ENCODE measurements around the gene TANGO6.

The TANGO6 gene

GRCh38 chr16:69127966-69128510 lies 284.7 kb downstream of the TANGO6 start:
- H3K36me3 ChIP-seq (ENCODE audit: insufficient read depth, low read length) = peaks cover 24% of the 10 kb centered on the region
- peaks cover 16% of the 10 kb centered on the region for H3K4me1 ChIP-seq (ENCODE audit: insufficient read depth, low read length)
- H3K27me3 ChIP-seq (ENCODE audit: insufficient read depth, low read length) = no peaks in the 10 kb centered on the region
- no peak overlapping the region for H2AFZ ChIP-seq (ENCODE audit: low read depth, low read length)
- H3K9me3 ChIP-seq (ENCODE audit: low read length) = no peaks in the 10 kb centered on the region
- no peak overlapping the region for H3K4me3 ChIP-seq (ENCODE audit: low read length)

- Histone ChIP-seq H3K36me3 (ENCODE audit: insufficient read depth, low read length) (peaks cover 24% of the 10 kb centered on the region), H3K9me3 (ENCODE audit: low read length) (no peaks in the 10 kb centered on the region), H3K27me3 (ENCODE audit: insufficient read depth, low read length) (no peaks in the 10 kb centered on the region), H2AFZ (ENCODE audit: low read depth, low read length) (no peak overlapping the region), H3K4me1 (ENCODE audit: insufficient read depth, low read length) (peaks cover 27% of the 10 kb centered on the region), H3K4me3 (ENCODE audit: low read length) (peak overlapping the region; percentile 97)
Measured at GRCh38 chr16:69130461-69130860, 287.1 kb downstream of the TANGO6 start.

GRCh38 chr16:69131167-69131838 lies 288.0 kb downstream of the TANGO6 start:
- H3K27me3 ChIP-seq (ENCODE audit: insufficient read depth, low read length) = no peaks in the 10 kb centered on the region
- peaks cover 27% of the 10 kb centered on the region for H3K4me1 ChIP-seq (ENCODE audit: insufficient read depth, low read length)
- H3K4me3 ChIP-seq (ENCODE audit: low read length) = peak overlapping the region; percentile 97
- H3K36me3 ChIP-seq (ENCODE audit: insufficient read depth, low read length) = peaks cover 26% of the 10 kb centered on the region
- no peaks in the 10 kb centered on the region for H3K9me3 ChIP-seq (ENCODE audit: low read length)
- no peak overlapping the region for H2AFZ ChIP-seq (ENCODE audit: low read depth, low read length)

DNA sequence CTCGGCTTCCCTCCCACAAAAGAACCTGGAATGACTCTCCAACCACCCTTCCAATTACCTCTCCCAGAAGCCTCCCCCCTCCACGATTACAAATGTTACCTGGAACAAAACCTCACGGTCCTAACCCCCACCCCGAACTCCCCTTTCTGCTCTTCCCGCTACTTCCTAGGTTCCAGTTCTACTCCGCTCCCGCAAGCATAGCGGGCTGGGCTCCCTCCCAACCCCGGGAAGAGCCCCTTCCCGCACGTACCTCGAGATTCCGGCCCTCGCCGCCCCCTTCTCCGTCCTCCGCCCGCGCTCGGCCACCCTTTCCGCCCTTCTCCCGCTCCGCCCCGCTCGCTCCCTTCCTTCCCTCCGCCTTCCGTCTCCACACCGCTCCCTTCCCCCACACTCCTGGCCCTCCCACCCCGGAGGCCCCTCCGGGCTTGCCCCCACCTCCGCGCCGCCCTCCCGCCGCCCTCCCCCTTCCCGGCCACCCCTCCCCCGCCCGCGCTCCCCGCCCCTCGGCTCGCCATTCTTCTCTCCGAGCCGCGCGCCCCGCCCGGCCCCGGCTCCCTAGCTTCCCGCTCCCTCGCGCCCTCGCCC lies 288.6 kb downstream of the TANGO6 start:
- H3K9me3 ChIP-seq (ENCODE audit: low read length) = no peaks in the 10 kb centered on the region
- H2AFZ ChIP-seq (ENCODE audit: low read depth, low read length) = no peak overlapping the region
- H3K36me3 ChIP-seq (ENCODE audit: insufficient read depth, low read length) = peaks cover 32% of the 10 kb centered on the region

DNA sequence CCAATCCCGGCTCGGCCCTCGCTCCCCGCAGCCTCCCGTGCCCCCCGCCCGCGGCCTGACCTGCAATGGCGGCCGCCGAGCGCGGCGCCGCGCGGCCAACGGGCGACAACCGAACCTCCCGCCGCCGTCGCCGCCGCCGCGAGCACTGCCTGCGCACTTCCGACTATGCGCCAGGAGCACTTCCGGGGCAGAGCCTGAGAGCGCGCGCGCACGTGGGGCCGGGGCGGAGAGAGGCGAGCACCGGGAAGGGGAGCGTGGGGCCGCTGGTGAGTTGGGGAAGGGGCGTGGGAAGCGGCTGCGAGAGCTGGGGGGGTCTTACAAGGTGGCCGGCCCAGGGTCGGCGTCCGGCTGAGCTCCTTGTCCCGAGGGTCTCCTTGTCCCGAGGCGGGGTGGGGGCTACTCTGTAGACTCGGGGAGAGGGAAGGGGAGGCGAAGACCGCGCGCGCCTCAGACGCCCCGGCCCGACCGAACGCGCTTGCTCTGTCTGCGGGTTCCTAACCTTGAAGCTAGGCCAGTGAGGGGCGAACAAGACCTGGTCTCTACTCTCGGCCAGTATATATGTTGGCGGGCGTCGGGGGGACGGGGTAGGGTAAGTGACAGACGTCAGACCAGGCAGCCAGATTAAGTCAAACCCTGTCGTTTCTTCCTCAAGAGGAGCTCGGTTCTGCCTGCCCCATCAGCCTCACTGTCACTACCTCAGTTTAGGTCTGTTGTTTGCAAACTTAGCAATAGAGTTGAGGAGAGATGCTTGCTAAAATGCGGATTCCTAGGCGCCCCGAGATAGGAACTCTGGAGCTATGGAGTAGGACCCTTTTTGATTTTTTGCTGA lies 289.3 kb downstream of the TANGO6 start, which contains the start of the genes CHTF8 and UTP4:
TSS of gene CHTF8 (minus strand) at position 165 of the 829 bp plus-strand sequence. CDS start 11,130 bp downstream, outside the sequence.
TSS of gene UTP4 (plus strand) at position 226 of the 829 bp plus-strand sequence. CDS start 811 bp downstream, outside the sequence.
- Histone ChIP-seq H3K4me1 (ENCODE audit: insufficient read depth, low read length) (peaks cover 27% of the 10 kb centered on the region), H3K9me3 (ENCODE audit: low read length) (no peaks in the 10 kb centered on the region), H3K27me3 (ENCODE audit: insufficient read depth, low read length) (no peaks in the 10 kb centered on the region), H2AFZ (ENCODE audit: low read depth, low read length) (peak within 1 kb of the TSS; percentile 57), H3K4me3 (ENCODE audit: low read length) (peak within 1 kb of the TSS; percentile 97), H3K36me3 (ENCODE audit: insufficient read depth, low read length) (peaks cover 39% of the 10 kb centered on the region)

More for the DNA sequence above, 288.6 kb downstream of the TANGO6 start:
- Histone ChIP-seq H3K4me3 (ENCODE audit: low read length) (peak overlapping the region; percentile 97), H3K4me1 (ENCODE audit: insufficient read depth, low read length) (peaks cover 27% of the 10 kb centered on the region), H3K27me3 (ENCODE audit: insufficient read depth, low read length) (no peaks in the 10 kb centered on the region)

DNA sequence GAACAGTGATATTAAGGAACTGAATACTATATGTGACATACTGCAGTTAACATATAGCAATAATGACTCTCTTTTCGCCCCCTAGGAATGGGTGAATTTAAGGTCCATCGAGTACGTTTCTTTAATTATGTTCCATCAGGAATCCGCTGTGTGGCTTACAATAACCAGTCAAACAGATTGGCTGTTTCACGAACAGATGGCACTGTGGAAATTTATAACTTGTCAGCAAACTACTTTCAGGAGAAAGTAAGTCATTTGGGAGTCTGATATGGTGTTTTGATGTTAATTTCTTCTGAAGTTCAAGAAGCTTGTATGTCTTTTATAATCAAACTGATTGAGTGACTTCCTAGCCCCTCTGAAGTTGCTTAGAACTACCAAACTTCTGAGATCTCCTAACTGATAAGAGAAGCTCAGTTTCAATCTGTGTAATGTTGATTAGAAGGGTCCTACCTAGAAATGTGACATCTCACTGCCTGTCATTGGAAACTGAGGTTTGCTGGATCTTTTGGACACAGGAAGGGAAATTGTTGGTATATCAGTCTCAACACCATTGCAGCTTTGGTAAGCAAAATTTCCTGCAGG lies 290.1 kb downstream of the TANGO6 start:
- peaks cover 27% of the 10 kb centered on the region for H3K4me1 ChIP-seq (ENCODE audit: insufficient read depth, low read length)
- H3K27me3 ChIP-seq (ENCODE audit: insufficient read depth, low read length) = no peaks in the 10 kb centered on the region
- H2AFZ ChIP-seq (ENCODE audit: low read depth, low read length) = no peak overlapping the region
- peak overlapping the region; percentile 97 for H3K4me3 ChIP-seq (ENCODE audit: low read length)
- peaks cover 45% of the 10 kb centered on the region for H3K36me3 ChIP-seq (ENCODE audit: insufficient read depth, low read length)
- no peaks in the 10 kb centered on the region for H3K9me3 ChIP-seq (ENCODE audit: low read length)
